ENCODE measurements around the gene GTF2I.
A peak's percentile ranks its signal among the peaks of the same experiment; 100 is the strongest.
"Not testable (repeated sequence)": the region's sequence is repeated elsewhere in the genome, so short reads cannot be mapped to it uniquely, and the experiment has no call there.

Gene GTF2I

GRCh38 chr7:74657692-74658177, at the start of gene GTF2I:
Gene GTF2I (plus strand): TSS chr7:74657718. CDS start chr7:74689129, 31,411 bp downstream.
- DNase-seq = no peak

GRCh38 chr7:74612015-74612829, 45.3 kb upstream of the GTF2I start:
- no peak for DNase-seq

GRCh38 chr7:74615933-74616780, 41.4 kb upstream of the GTF2I start:
- DNase-seq = no peak

- peak; percentile 87 for DNase-seq
Measured at GRCh38 chr7:74617180-74617744, 40.3 kb upstream of the GTF2I start.

- no peak for DNase-seq
Measured at GRCh38 chr7:74619235-74619860, 38.2 kb upstream of the GTF2I start.

GRCh38 chr7:74622228-74622749, 35.2 kb upstream of the GTF2I start:
- no peak for DNase-seq

GRCh38 chr7:74623135-74623534, 34.4 kb upstream of the GTF2I start:
- no peak for DNase-seq

- DNase-seq = peak; percentile 50
Measured at GRCh38 chr7:74625446-74625845, 32.1 kb upstream of the GTF2I start.

- peak; percentile 10 for DNase-seq
Measured at GRCh38 chr7:74627661-74628411, 29.7 kb upstream of the GTF2I start.

GRCh38 chr7:74632505-74632904, 25.0 kb upstream of the GTF2I start:
- DNase-seq = no peak

GRCh38 chr7:74633451-74633921, 24.0 kb upstream of the GTF2I start:
- DNase-seq = no peak

- DNase-seq = no peak
Measured at GRCh38 chr7:74637745-74638144, 19.8 kb upstream of the GTF2I start.

GRCh38 chr7:74650055-74650454, 7.5 kb upstream of the GTF2I start:
- peak; percentile 93 for DNase-seq

GRCh38 chr7:74650493-74651132, 6.9 kb upstream of the GTF2I start:
- DNase-seq = peak; percentile 56

- DNase-seq = not testable (repeated sequence)
Measured at GRCh38 chr7:74651133-74651504, 6.4 kb upstream of the GTF2I start.

GRCh38 chr7:74653686-74654181, 3.8 kb upstream of the GTF2I start:
- DNase-seq = no peak

GRCh38 chr7:74654811-74655210, 2.7 kb upstream of the GTF2I start:
- no peak for DNase-seq

- DNase-seq = no peak
Measured at GRCh38 chr7:74655324-74655723, 2.2 kb upstream of the GTF2I start.

- DNase-seq = no peak
Measured at GRCh38 chr7:74655768-74656440, 1.6 kb upstream of the GTF2I start.

GRCh38 chr7:74656441-74656836, 1.1 kb upstream of the GTF2I start:
- DNase-seq = peak; percentile 49
